ENCODE data around the gene LRRC41.

GRCh38 chr1:46284058-46284457, 19.4 kb downstream of the LRRC41 start:
- TF ChIP-seq CTCF (IDR thresholded peaks at IDR 0.05) (no peak), EZH2 (IDR thresholded peaks at IDR 0.05; ENCODE audit: borderline replicate concordance, insufficient read depth, low read depth, low read length, poor library complexity, severe bottlenecking) (no peak)

Data from B cell (primary cell).